HG03342 (cell line): ENCODE data around the gene MEGF11.
A peak's percentile ranks its signal among the peaks of the same experiment; 100 is the strongest.
"Not testable (repeated sequence)": the region's sequence is repeated elsewhere in the genome, so short reads cannot be mapped to it uniquely, and the experiment has no call there.

ENCODE experiments used
- ATAC-seq: cut with Tn5 transposase; IDR thresholded peaks from one replicate; pipeline ENCODE4 v1.9.1; 2021; ENCODE audit warnings: mild to moderate bottlenecking, moderate library complexity; ENCODE audit not compliant: unreplicated experiment

MEGF11 gene

GRCh38 chr15:65872596-65872995 lies 381.0 kb downstream of the MEGF11 start:
- ATAC-seq, result not testable (repeated sequence)

DNA sequence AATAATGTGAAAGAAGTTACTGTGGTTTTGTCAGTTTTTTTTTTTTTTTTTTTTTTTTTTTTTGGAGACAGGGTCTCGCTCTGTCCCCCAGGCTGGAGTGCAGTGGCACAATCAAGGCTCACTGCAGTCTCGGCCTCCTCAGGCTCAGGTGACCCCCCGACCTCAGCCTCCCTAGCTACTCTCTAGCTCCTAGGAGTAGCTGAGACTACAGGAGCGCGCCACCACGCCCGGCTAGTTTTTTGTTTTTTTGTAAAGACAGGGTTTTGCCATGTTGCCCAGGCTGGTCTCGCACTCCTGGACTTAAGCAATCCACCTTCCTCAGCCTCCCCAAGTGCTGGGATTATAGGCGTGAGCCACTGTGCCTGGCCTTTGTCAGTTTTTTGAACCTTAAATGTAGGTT lies 381.7 kb downstream of the MEGF11 start:
- not testable (repeated sequence) for ATAC-seq

GRCh38 chr15:65870889-65871533 lies 382.5 kb downstream of the MEGF11 start:
- ATAC-seq, result no peak

GRCh38 chr15:65869954-65870871 lies 383.3 kb downstream of the MEGF11 start:
- ATAC-seq, result no peak

GRCh38 chr15:65869126-65869953 lies 384.2 kb downstream of the MEGF11 start, which contains the start of gene RAB11A:
RAB11A (plus strand) TSS chr15:65869491; CDS start chr15:65869586, 95 bp downstream.
- ATAC-seq, result peak; percentile 86

DNA sequence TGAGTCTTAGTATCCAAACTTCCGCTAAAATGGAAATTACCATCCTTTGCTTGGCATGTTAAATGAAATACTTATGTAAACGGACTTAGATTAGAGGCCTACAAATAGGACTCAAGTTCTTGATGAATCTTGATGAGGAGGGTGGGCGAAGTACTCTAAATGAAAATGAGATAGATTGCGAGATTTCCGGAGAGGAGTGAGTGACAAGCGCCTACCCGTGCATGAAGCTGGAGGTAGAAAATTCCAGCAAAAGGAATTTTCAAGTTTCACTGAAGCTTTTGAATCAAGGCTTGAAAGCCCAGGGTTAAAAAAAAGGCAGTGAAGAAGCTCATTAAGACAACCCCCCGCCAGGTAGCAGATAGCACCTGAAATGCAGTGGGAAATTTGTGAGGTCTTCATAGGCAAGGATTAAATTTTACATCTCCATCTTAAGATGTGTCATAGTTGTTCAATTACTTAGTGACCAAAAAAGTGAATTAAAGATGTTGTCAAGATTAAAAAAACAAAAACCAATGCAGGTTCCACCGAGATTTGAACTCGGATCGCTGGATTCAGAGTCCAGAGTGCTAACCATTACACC lies 384.9 kb downstream of the MEGF11 start:
- ATAC-seq, result no peak

DNA sequence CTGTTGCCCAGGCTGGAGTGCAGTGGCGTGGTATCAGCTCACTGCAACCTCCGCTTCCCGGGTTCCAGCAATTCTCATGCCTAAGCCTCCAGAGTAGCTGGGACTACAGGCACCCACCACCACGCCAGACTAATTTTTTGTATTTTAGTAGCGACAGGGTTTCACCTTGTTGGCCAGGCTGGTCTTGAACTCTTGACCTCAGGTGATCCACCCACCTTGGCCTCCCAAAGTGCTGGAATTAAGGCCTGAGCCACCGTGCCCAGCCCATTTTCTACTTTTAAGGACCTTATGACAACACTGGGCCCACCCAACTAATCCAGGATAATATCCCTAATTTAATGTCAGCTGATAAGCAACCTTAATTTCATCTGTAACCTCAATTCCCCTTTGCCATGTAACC lies 385.6 kb downstream of the MEGF11 start:
- not testable (repeated sequence) for ATAC-seq

GRCh38 chr15:65867244-65867643 lies 386.3 kb downstream of the MEGF11 start:
- no peak for ATAC-seq

- ATAC-seq, result no peak
Observed at GRCh38 chr15:65863106-65863505, 390.4 kb downstream of the MEGF11 start.

DNA sequence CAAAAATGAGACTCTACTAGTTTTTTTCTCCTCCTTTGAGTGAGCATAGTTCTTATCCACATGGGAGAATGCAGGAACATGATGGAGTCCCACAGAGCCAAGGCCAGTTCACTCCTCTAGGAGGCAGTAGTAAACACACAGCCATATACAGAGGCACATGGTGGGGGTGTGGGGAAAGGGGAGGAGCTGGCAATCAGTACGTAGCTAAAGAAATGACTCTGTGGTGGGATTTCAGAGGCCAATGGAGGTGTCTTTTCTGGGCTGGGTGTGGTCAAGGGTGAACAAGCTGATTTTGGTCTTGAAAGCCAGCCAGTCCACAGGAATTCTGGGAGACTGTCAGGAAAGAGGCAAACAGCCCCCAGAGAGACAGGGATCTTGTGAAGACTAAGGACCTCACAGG lies 390.9 kb downstream of the MEGF11 start:
- peak; percentile 92 for ATAC-seq

- ATAC-seq, result no peak
Observed at GRCh38 chr15:65857718-65858402, 395.7 kb downstream of the MEGF11 start.

DNA sequence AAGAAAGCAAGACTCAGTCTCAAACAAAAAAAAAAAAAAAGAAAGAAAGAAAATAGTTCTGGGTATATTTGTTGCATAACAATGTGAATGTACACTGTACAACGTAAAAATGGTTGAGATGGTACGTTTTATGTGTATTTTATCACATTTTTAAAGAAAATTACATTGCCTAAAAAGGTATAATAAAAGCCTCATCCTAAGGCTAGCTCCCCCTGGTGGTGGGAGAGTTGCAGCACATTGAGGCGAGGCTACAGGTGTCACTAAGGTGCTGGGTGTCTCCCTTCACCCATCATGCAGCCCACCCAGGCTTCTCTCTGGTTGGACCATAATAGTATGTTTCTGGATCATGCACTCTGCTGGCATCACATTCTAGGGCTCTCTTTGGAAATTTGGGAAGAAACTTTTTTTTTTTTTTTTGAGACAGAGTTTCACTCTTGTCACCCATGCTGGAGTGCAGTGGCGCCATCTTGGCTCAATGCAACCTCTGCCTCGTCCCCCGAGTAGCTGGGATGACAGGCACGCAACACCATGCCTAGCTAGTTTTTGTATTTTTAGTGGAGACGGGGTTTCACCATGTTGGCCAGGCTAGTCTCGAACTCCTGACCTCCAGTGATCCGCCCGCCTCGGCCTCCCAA lies 396.6 kb downstream of the MEGF11 start:
- ATAC-seq, result no peak

- no peak for ATAC-seq
Observed at GRCh38 chr15:65851981-65852380, 401.6 kb downstream of the MEGF11 start.

DNA sequence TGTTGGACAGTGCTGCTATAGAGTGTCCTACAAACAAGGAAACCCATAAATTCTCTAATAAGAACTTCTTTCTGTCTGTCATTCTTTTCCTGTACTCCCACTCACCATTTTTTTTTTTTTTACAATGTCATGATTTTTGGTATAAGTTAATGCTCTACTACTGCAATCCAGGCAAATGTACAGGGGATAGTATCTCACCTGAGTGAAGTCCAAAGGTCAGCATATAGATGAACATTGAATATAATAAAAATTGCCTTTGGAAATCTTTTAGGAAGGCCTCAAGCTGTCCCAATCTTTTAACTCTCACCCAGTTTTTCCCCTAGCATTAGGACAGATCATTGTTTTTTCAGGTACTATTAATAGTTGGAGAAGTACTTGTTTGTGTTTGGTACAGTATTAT lies 405.6 kb downstream of the MEGF11 start:
- no peak for ATAC-seq

DNA sequence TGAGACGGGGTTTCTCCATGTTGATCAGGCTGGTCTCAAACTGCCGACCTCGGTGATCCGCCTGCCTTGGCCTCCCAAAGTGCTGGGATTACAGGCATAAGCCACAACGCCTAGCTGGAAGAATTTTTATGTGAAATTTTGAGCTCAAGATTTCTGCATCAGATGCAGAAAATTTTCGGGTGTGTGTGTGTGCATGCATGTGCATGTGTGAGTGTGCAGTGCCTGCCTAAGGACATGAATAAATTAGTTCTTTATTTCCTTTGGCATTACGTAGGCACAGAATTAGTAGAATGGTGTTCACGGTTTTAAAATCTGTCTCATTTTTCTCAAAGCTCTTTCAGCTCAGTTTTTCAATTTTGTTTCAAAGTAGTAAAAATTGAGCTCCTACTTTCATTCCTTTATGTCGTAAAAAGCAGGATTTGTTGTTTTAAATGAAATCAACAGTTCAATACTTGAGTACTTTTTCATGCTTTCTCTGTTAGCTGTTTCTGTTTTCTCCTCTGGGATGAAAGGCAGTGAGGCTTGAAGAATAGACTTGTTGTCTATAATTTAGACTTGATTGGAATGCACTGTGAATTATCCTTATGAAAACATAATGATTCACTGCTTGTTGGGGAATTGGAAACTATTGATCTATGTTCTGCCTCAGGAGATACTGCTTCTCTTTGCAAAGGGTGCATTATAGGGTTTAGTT lies 407.6 kb downstream of the MEGF11 start:
- ATAC-seq, result no peak
